Fibroblast of the conjunctiva (primary cell): ENCODE data around the gene TMEM187.

Source experiments
- DNase-seq: peaks from one replicate; pipeline ENCODE4 v3.0.0-alpha.2; 2010; ENCODE audit warnings: low read depth

Gene TMEM187, protein sequence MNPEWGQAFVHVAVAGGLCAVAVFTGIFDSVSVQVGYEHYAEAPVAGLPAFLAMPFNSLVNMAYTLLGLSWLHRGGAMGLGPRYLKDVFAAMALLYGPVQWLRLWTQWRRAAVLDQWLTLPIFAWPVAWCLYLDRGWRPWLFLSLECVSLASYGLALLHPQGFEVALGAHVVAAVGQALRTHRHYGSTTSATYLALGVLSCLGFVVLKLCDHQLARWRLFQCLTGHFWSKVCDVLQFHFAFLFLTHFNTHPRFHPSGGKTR

GRCh38 chrX:153972368-153973126, at the start of gene TMEM187:
TSS of gene TMEM187 (plus strand) at chrX:153972754. CDS start at chrX:153982063, 9,309 bp downstream.
- DNase-seq = peak; percentile 78

GRCh38 chrX:153922932-153923857, 49.4 kb upstream of the TMEM187 start:
- peak; percentile 55 for DNase-seq

GRCh38 chrX:153924149-153924861, 48.2 kb upstream of the TMEM187 start:
- peak; percentile 38 for DNase-seq

GRCh38 chrX:153925387-153925738, 47.2 kb upstream of the TMEM187 start:
- no peak for DNase-seq

DNA sequence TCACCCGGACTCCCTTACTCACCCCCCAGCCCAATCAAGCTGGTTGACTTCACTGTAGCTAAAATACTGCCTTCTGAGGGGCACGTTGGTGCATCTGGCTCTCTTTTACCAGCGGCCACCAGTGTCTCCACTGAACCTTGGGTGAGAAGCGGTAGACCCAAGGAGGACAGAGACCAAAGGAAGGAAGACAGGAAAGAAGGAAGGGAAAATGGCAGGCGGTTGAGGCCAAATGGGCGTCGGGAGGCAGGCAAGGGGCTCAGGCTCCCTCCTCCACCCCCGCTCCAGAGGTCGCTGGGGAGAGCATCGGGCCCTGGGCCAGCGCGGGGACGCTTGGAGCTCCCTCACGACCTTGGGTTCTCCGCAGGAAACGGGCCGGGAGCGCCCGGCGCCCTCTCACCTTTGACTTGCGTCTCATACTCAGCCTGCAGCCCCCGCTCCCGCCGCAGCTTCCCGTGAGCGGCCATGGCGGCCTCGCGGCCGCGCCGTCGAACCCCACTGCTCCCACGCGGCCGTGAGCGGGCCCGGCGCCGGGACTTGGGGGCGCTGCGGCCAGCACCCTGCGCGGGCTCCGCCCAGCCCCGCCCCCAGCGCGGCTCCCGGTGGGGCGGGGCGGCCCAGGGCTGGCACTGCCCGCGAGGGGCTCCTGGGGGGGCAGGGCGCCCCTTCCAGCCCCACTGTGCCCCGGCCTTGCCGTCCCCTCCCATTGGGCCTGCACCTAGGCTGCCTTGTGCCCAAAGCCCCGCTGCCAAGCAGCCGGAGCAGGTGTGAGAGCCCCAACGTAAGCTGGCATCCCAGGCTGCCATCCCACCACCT, 46.6 kb upstream of the TMEM187 start, which contains the start of gene ARHGAP4:
Gene ARHGAP4 (minus strand): TSS at position 526 of the 813 bp plus-strand sequence. CDS start 62 bp downstream, at position 464.
- DNase-seq = no peak

- DNase-seq = no peak
These were observed 46.0 kb upstream of the TMEM187 start for GRCh38 chrX:153926552-153926857.

DNA sequence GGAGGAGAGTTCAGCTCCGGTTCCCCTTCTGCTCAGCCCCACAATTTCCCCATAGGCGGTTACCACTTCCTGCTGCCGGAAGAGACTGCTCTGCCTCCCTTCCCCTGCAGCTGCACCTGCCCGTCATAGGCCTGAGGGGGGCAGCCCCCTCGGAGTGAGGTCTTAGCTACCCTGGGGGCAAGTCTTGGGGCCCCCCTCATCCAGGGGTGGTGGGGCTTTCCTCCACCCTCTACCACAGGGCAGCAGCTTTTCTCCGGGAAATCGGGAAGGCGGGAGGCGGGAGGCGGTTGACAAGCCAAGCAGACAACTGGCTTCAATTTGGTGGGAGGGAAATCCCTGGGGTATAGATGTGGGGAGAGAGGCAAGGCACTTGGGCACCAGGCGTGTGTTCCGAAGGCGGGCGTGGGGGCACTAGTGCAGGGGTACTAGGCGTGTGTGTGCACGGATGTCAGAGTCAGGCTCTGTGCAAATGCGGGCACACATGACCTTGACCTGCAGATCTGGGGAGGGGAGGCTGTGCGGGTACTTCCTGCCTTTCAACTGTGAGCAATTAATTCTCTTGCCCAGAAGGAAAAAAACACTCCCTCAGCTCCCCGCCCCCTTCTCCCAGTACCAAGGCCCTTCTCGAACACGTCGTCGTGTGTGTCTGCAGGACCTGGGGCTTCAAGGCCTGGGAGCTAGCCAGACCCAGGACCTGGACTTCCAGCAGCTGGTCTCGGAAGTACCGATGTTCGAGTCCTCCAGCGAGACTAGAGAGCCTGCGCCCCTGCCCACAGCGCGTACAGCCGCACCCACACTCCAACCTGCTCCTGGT, 45.5 kb upstream of the TMEM187 start:
- DNase-seq = no peak

- no peak for DNase-seq
These were observed 45.0 kb upstream of the TMEM187 start for GRCh38 chrX:153927672-153927921.

DNA sequence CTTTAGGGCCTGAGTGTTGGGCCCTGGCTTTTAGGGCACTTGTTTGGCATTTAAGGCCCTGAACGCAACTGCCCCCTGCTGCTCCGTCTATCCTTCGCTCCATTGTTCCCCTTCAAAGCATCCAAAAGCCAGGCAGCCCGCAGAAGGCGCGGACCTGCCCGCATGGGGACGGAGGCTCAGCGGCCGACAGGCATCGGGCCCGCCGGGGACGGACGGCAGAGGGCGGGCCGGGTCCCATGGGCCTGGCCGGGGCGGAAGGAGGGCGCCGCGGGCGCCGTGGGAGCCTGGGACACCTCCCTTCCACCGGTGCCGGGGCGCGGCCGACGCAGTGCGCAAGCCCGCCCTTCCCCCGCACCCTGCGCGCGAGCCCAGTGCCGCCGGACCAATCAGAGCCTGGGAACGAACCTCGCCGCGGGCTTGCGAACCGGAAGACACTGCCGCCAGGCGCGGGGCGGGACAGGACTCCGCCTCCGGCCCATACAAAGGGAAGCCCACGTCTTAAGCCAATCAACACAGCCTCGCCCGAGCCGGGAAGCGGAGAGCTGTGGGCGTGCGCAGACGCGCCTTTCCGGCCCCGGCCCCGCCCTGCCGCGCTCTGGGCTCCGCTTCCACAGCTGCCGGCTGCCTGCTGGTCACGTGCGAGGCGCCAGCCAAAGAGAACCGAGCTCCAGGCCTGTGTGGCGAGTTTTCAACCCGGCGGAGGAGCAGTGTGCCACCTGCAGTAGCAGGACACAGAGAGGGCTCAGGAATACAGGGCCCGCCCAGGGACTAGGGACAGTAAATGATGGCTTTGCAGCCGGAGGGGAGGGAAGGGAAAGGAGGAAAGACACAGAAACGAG, 44.4 kb upstream of the TMEM187 start:
- peak; percentile 97 for DNase-seq

- DNase-seq = no peak
These were observed 43.7 kb upstream of the TMEM187 start for GRCh38 chrX:153928846-153929245.

DNA sequence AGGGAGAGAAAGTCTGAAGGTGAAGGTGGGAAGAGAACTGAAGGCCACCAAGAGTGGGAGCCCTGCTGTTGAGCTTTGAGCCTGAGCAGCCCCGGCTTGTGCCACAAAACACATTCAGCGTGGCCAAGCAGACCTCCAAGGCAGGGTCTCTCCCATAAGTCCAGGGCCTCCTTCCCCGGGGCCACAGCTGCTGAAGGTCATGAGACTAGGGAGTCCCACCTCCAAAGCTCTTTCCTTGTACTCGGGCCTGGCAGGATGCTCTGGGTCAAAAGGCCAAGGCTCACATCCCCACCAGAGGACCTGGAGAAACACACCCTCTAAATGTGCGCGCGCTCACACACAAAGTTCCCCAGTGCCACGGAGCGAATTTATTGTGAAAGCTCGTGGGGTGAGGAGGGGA, 43.0 kb upstream of the TMEM187 start:
- DNase-seq = no peak

GRCh38 chrX:153930011-153930910, 42.3 kb upstream of the TMEM187 start:
- DNase-seq = no peak

DNA sequence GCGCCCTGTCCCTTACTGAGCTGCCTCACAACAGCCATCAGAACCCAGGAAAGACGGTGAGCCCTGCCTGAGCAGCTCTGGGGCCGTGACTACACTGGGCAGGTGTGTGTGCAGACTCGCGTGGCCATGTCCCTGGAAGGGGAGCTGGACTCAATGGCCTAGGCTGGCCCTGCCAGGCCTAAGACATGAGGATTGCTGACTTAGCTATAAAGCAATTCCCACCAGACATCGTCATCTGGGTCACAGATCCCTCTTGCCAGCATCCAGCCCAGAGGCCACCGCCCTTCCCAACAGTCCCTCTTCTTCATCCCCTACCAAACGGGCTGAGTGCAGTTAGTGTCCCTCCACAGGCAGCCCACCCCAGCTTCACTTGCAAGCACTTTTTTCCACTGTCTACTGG, 41.4 kb upstream of the TMEM187 start:
- DNase-seq = no peak

DNA sequence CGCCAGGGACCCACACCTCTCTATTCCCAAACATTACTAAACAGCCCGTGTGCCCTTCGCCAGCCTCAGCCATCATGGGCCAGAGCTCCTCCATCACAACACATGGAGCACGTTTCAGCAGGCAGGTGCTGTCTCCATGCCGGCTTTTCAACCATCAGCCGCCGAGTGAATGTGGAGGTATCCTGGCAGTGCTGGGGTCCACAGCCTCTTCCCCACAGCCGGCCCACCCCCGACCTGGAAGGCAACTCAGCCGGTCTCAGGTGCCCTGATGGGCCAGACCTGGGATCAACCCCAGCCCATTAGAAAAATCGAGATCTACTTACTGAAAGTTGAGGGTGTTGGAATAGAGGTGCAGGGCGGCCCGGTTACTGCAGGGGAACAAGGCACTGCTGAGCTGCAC, 40.8 kb upstream of the TMEM187 start:
- no peak for DNase-seq

- DNase-seq = no peak
These were observed 40.2 kb upstream of the TMEM187 start for GRCh38 chrX:153932220-153932915.

GRCh38 chrX:153933748-153934147, 38.8 kb upstream of the TMEM187 start:
- DNase-seq = no peak

GRCh38 chrX:153934148-153934761, 38.3 kb upstream of the TMEM187 start:
- DNase-seq = no peak
